Measurements from ENCODE around the gene ROM1.

- TF ChIP-seq CTCF (IDR thresholded peaks at IDR 0.05; ENCODE audit: low read depth, low read length): no peak
- TF ChIP-seq POLR2A (IDR thresholded peaks at IDR 0.05; ENCODE audit: extremely low read depth, insufficient read length): no peak
- TF ChIP-seq MYC (IDR thresholded peaks at IDR 0.05; ENCODE audit: low read depth, low read length): no peak
Measured at GRCh38 chr11:62610814-62611704, 2.0 kb upstream of the ROM1 start.

All from NB4 (cell line).